HG03108 (cell line): ENCODE data around the gene KRT85.
"Not testable (repeated sequence)": the region's sequence is repeated elsewhere in the genome, so short reads cannot be mapped to it uniquely, and the experiment has no call there.

Experiments
- ATAC-seq: cut with Tn5 transposase; IDR thresholded peaks from one replicate; pipeline ENCODE4 v1.9.1; 2021; ENCODE audit warnings: moderate library complexity; ENCODE audit not compliant: unreplicated experiment

Gene KRT85

DNA sequence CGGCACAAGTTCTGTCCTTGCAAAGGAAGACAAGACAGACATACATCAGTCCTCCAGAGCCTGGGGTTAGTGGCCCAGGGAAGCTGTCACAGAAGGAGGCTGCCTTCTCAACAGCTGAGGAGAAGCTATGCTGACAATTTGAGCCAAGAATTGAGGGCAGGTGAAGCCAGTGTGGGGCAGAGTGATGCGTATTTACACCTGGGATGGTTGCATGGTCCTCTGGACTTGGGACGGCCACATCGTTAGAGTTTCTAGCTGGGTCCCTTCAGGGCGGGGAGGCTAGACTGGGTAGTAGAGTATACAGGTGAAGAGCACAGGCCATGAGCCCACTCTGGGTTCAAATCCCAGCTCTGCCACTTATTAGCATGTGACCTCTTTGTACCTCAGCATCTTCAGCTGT, 16.5 kb downstream of the KRT85 start:
- no peak for ATAC-seq

DNA sequence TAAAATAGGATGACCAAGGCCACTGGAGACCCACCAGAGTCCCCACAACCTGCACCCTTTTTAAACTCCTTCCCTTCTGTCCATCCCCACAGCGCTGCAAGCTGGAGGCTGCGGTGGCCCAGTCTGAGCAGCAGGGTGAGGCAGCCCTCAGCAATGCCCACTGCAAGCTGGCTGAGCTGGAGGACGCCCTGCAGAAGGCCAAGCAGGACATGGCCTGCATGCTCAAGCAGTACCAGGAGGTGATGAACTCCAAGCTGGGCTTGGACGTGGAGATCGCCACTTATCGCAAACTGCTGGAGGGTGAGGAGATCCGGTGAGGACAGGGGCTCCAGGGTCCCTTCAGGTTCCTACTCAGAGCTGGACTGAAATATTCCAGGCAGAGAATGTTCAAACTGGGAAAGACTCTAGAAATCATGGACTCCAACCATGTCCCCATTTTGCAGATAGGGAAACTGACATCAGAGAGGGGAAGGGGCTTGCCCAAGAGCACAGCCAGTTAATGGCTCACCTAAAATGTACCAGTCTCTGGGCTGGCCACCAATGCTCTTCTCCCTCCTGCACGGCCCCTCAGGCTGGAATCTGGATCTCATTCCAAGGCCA, 17.2 kb downstream of the KRT85 start:
- ATAC-seq: no peak

DNA sequence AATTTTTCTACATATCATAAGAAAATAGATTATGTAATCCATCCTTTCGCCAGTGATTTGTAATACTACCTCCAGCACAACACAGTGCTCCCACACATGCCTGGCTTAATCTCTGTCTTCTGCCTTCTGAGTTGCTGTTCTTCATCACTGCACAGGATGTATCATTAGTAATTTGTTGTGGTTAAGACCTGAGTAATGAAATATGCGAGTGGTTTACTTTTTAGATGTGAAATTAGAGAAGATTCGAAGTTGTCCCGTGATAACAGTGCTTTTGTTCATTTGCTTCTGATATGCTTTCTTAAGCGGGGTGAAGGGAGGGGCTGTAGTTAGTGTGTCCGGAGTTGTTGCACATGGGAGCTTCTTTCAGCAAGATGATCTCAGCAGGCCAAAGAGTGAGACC, 18.1 kb downstream of the KRT85 start:
- no peak for ATAC-seq

DNA sequence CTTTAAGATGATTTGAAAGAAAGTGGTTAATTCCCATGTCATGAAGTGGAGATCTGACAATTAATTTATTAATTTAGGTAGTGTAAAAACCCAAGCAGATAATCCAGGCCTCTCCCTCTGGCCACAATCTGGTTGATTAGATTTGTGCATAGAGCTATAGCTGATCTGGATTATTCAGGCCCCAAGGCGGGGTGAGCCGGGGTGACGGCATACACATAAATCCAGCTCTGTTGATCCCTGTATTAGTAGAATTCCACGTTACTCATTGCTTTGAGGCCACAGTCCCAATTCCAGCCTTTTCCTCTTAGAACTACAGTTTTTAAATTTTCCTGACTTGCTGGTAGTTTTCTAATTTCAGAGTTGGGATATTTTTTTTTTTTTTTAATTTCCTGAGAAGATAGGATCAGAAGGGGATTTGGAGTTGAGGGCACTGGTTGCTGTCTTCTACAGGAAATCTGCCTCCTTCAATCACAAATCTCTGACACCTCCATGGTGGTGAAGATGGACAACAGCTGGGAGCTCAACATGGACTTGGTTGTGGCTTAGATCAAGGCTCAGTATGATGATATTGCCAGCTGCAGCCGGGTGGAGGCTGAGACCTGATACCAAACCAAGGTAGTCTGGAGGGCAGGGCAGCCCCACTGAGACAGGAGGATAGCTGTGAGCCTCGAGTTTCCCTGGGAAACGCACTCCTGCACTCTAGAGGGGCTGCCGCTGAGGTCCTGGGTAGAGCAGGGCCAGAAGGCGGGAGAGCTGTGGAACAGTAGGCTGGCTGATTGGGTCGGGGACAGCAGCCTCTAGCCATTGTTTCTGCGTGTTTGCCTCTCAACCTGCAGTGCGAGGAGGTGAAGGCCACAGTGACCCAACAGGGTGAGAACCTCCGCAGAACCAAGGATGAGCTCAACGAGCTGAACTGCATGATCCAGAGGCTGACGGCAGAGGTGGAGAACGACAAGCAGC, 19.4 kb downstream of the KRT85 start:
- no peak for ATAC-seq

DNA sequence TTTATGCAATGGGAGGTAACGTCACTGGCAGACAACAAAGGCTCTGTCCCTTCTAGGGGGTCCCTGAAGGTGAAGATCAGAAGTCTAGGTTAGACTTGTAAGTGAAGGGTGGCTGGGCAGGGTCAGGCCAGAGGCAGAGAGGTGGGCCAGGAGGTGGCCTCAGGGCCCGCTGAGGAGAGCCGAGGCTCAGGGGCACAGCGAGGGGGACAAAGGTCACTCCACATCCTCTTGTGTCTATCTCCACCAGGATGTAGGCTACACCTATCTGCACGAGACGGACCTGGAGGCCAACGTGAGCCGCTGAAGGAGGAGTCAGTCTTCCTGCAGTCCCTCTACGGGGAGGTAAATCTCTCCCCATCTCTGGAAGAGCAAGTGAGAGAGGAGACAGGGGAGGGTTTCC, 20.3 kb downstream of the KRT85 start:
- ATAC-seq: no peak

DNA sequence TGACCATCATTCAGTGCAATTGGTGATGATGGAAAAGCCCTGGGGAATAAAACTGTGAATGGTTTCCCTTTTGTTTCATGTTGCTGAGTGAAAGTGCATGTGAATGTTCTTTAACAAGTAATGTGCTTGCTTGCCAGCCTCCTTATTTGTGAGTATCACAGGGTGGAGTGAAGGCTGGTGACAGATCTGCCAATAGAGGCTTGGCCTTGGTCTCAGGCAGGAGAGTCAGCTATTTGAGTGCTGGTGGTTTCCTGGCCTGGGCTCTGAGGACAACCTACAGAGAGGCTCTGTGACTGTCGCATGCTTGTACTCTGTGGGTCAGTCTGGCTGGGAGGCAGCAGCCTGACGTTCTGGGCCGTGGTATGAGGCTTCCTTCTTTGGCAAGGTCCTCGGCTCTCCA, 20.7 kb downstream of the KRT85 start:
- ATAC-seq: no peak

DNA sequence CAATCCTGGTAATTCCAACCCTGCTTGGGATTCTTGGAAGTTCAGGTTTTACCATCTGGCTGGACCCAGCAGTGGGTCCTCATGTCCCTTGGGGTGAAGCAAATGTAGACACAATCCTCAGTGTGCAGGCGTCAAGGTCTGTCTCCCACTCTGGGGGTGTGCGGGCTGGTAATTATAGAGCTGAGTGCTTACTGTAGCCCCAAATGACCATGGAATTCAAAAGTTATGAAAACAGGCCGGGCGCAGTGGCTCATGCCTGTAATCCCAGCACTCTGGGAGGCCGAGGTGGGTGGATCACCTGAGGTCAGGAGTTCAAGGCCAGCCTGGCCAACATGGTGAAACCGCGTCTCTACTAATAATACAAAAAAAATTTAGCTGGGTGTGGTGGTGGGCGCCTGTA, 22.2 kb downstream of the KRT85 start:
- not testable (repeated sequence) for ATAC-seq

DNA sequence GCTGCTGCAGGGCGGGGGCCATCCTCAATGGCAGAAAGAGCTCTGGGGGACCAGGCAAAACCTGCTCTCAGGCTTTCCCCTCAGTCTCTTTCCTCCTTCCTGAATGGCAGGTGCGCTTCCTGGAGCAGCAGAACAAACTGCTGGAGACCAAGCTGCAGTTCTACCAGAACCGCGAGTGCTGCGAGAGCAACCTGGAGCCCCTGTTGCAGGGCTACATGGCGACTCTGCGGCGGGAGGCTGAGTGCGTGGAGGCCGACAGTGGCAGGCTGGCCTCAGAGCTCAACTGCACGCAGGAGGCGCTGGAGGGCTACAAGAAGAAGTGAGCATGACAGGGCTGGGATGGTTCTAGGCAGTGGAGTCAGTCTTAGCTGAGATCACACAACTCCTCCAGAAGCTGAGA, 23.2 kb downstream of the KRT85 start:
- ATAC-seq: no peak

DNA sequence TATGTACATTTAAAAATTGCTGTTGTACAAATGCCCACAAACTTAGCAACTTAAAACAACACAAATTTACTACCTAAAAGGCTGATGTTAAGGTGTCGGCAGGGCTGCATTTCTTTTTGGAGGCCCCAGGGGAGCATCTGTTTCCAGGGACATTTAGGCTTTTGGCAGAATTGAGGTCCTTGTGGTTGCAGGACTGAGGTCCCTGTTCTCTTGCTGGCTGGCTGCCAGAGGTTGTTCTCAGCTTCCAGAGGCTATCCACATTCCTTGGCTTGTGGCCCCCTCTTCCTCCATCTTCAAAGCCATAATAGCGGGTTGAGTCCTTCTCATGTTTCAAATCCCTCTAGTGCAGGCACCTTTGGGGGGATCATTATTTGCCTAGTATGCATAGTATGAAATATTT, 23.7 kb downstream of the KRT85 start:
- no peak for ATAC-seq

DNA sequence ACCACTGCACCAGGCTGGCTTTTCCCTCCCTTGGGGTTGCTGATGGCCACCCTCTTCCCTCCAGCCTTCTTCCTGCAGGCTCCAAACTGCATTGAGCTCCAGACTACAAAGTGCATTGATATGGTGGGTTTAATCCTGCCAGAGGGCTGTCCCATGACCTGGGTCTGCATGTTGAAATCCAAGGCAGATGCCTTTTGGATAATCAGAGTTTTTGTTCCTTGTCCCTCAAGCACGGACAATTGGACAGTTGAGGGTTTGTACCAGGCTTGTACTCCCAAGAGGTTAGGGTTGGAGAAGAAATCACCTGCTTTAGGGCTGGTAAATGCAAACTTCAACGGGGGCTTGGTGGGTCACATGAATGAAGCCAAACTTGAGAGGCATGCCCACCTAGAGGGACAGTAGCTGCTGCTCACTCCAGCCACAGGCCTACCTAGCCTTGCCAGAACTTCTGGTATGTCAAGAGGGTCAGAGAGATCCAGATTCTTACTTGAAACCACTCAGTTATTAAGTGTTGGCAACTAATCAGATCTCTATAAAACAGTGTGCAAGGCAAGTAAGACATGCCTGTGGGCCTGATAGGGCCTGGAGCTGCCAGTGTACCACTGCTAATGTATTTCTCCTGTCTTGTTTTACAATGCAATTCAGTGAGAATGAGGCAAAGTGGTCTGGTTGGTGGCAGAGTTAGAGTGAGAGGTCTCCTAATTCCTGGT, 24.3 kb downstream of the KRT85 start:
- no peak for ATAC-seq

DNA sequence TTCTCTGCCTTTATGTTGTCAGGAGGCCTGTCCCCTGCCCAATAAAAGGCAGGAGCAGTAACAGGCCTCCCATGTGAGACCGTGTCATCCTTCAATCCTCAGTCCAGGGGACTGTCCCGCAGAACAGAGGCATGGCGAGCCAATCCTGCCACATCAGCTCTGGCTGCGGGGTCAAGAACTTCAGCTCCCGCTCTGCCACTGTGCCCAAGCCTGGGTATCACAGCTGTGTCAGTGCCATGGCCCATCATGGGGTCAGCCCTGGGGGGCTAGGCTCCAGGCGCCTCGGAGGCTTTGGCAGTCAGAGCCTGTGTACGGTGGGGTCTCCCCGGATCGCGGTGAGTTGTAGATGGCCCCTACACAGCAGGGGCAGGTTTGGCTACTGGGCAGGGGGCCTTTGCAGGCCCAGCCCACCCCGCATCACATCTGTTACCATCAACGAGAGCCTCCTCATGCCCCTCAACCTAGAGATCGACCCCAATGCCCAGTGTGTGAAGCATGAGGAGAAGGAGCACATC, 26.2 kb downstream of the KRT85 start:
- ATAC-seq: no peak

DNA sequence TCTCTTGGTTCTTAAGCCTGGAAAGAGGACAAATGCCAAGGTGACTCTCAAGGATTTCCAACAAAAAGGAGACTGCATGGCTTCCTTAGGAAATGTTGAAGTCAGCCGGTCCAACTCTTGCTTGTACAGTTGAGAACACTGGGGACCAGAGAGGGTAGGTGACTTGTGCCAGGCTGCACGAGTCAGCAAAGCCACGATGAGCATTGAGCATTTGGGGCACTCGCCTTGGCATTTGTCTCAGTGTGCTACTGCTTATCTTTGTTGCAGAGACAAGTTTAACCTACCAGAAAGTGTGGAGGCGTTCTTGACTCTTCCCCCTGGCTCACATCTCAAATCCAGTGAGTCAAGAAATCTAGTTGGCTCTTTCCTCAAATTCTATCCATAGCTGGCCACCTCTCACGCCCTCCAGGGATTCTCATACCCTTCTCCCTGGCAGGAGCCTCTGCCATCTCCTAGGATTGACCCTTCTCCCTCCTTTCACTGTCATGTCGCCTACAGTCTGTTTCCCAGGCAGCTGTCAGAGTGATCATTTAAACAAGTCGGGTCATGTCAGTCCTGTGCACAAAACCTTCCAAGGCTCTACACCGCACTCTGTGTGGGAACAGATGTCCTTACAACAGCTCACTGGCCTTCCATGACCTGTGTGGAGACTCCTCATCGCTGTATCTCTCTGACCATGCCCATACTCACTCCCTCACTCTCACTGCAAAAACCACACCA, 28.9 kb downstream of the KRT85 start:
- ATAC-seq: no peak

DNA sequence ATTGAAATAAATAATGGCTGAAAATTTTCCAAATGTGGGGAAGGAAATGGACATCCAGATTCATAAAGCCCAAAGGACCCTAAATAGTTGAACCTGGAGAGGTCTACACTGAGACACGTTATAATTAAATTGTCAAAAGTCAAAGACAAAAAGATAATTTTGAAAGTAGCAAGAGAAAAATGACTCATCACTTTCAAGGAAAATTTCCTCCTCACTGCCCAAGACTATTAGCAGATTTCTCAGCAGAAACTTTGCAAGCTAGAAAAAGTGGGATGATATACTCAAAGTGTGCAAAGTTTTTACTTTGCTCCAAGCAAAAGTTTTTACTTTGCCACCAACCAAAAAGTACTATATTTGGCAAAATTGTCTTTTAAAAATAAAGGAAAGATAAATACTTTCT, 30.2 kb downstream of the KRT85 start:
- ATAC-seq: no peak

DNA sequence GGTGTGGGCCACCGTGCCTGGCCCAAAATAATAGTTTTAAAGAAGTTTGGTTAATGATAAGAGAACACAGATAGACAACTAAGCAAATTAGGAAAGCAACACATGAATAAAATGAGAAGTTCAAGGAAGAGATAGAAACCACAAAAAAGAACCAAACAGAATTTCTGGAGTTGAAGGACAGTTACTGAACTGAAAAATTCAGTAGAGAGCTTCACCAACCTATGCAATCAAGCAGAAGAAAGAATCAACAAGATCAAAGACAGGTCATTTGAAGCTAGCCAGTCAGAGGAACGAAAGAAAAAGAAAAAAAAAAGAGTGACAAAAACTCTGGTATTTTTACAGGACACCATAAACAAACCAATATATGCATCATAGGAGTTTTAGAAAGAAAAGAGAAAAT, 30.6 kb downstream of the KRT85 start:
- ATAC-seq: no peak

DNA sequence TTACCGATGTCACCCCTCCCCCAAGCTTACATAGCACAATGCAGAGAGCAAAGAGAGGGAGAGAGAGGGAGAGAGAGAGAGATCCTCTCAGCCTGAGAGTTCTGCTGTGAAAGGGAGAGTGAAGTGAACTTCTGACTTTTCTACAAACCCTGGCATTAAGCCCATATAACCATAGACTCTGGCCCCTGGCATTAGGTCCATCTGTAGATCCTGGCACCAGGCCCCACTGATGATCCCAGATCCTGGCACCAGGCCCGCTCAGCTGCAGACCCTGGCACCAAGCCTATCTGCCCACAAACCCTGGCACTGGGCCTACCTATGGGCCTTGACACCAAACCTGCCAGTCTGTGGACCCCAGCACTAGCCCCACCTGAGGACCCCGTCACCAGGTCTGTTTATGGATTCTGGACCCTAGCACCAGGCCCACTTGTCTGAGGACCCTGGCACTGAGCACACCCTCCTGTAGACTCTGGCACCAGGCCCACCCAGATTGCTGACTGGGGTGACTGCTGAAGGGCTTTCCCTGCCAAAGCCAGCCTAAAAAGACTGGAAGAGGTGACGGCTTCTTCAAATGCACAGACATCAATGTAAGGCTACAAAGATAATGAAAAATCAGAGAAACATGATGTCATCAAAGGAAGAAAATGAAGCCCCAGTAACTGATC, 31.6 kb downstream of the KRT85 start:
- ATAC-seq: no peak

DNA sequence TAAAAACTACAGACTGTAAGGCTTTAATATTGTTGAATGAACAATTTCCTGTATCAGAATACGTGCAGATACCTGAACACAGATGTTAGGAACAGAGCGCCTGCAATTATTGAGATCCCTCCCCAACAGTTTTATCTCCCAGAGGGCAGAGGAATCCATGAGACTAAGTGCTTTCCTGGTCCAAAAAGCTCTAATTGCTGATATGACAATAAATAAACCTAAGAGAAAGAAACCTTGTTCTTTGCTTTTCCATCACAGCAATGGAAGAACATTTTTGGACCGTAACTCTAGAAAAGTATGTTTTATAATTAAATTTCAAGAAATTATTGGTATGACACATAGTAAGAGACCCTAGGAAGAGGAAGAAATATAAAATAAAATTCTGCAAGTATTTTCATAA, 33.1 kb downstream of the KRT85 start:
- no peak for ATAC-seq

DNA sequence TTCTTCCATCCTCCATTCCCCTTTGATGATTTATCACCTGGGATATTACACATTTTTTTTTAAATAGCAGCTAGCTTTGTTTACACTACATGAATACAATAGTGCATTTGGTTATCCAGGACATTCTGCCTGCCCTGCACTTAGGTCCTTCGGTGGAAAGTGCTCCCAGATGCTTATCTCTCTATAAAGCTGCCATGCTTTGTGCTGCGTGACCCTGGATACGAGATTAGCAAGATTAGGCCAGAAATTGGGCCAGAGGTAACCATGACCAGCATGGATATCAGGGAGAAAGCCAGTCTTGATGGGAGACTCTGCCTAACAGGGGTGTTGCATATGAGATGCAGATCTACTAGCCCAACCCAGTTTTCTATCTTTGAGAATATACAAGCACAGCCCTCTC, 34.0 kb downstream of the KRT85 start:
- no peak for ATAC-seq

DNA sequence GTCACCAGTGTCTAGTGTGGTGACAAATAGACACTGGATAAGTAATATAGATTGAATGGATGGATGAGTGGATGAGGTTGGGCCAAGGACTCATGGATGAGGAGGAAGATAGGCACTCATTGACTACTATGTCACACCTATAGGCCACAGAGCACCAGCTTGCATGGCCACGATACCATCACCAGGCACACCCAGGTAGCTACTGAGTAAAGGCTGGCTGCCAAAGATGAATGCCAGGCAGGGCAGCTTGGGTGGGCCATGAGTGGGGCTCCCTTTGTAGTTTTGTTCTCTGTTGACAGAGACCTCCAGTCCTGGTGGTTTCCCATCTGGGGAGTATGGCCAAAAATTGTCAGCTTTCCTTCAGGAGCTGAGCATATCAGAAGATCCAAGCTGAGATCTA, 34.9 kb downstream of the KRT85 start:
- no peak for ATAC-seq

DNA sequence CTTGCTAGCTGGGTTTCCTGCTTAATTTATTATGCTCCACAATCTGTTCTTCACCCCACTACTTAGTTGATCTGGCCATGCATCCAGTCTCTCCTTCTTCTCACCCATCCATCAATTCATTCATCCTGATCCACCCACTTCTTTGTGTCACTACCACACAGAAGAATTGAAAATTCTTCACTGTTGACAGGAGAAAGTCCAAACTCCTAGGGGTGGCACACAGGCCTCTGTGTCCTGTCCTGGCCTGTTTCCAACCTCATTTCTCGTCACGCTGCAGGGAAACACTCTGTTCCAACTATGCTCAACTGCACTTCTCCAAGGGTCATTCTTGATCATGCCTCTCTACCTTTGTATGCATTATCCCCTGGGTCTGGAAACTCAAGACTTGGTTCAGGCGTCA, 35.4 kb downstream of the KRT85 start:
- ATAC-seq: no peak

DNA sequence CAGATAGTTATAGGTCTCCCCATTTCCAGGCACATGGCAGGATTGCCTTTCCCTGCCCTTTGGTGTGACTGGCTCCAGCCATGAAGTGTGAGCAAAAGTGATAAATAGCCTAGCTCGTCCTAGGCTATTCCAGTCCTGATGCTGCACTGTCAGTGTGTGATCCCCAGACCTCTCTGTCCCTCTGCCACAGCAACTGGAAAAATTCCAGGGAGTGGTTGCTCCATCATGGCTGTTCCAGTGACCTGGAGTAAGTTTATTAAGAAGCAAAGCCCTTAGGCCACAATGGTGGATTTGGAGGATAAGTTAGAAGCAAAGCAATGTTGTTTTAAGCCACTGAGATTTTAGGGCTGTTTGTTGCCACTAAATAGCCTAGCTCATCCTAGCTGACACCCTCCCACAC, 36.2 kb downstream of the KRT85 start:
- ATAC-seq: no peak
